ENCODE data around the gene MAN1A1.

GRCh38 chr6:119352001-119352400 lies 2.4 kb upstream of the MAN1A1 start:
- no peak for TF ChIP-seq BHLHE40 (IDR thresholded peaks at IDR 0.05; ENCODE audit: borderline replicate concordance)
- TF ChIP-seq SP1 (IDR thresholded peaks at IDR 0.05): no peak
